ENCODE data around the gene NTF3. TPM values are rescaled to one million over a fixed set of nuclear protein-coding genes. Genes with fewer than 3 reads are reported as not detected.
A peak's percentile ranks its signal among the peaks of the same experiment; 100 is the strongest.

NTF3 gene
- total and polyA plus RNA-seq, 2 of the 8 experiments (the other 6 are each of a cell fraction or from before 2014, with no cell fraction given) = 1.4 to 2.3 TPM

GRCh38 chr12:5480218-5480937 lies 48.5 kb downstream of the NTF3 start (continued):
- no peak for TF ChIP-seq KDM1A (IDR thresholded peaks at IDR 0.05; ENCODE audit: borderline replicate concordance, low read length)
- no peak for TF ChIP-seq TCF12 (IDR thresholded peaks at IDR 0.05; ENCODE audit: low read depth, low read length)
- no peak for TF ChIP-seq GABPA (IDR thresholded peaks at IDR 0.05; ENCODE audit: borderline replicate concordance, insufficient read depth, low read length)
- TF ChIP-seq JUN (IDR thresholded peaks at IDR 0.05; ENCODE audit: low read depth, low read length) = no peak
- TF ChIP-seq TAF7 (optimal IDR thresholded peaks at IDR 0.05; ENCODE audit: borderline replicate concordance, low read depth, low read length) = no peak
- peak; percentile 52 for TF ChIP-seq ASH2L (IDR thresholded peaks at IDR 0.05; ENCODE audit: low read length)
- TF ChIP-seq RNF2 (IDR thresholded peaks at IDR 0.05; ENCODE audit: borderline replicate concordance, low read depth, low read length, missing control alignments, poor library complexity, severe bottlenecking) = no peak
- peak; percentile 46; the same call in 1 of the 2 replicates for TF ChIP-seq MAX (IDR thresholded peaks at IDR 0.05)
- TF ChIP-seq SUZ12 (IDR thresholded peaks at IDR 0.05; ENCODE audit: low read length) = peak; percentile 44; the same call in 1 of the 2 replicates
- no peak for TF ChIP-seq RBBP5 (IDR thresholded peaks at IDR 0.05; ENCODE audit: borderline replicate concordance, low read depth, low read length)
- TF ChIP-seq, protein P1, sequence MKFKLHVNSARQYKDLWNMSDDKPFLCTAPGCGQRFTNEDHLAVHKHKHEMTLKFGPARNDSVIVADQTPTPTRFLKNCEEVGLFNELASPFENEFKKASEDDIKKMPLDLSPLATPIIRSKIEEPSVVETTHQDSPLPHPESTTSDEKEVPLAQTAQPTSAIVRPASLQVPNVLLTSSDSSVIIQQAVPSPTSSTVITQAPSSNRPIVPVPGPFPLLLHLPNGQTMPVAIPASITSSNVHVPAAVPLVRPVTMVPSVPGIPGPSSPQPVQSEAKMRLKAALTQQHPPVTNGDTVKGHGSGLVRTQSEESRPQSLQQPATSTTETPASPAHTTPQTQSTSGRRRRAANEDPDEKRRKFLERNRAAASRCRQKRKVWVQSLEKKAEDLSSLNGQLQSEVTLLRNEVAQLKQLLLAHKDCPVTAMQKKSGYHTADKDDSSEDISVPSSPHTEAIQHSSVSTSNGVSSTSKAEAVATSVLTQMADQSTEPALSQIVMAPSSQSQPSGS (IDR thresholded peaks at IDR 0.05; ENCODE audit: low read length) = no peak
- 0 out of 2 replicates have a peak, but pooled peaks have one; percentile 31 for TF ChIP-seq TBP (IDR thresholded peaks at IDR 0.05; ENCODE audit: low read depth, low read length)
- TF ChIP-seq EP300 (IDR thresholded peaks at IDR 0.05; ENCODE audit: borderline replicate concordance in 1 of 2, low read depth in 2 of 2, low read length in 2 of 2) = no peak
- no peak for TF ChIP-seq SIN3A (conservative IDR thresholded peaks at IDR 0.05 in 1 of 2, IDR thresholded peaks at IDR 0.05 in 1 of 2; ENCODE audit: low read depth in 1 of 2, low read length in 2 of 2)
- TF ChIP-seq NANOG (IDR thresholded peaks at IDR 0.05; ENCODE audit: insufficient read depth, low read depth, low read length, poor library complexity, severe bottlenecking) = no peak
- peak in 1 of 2 experiments; percentile 95; a peak in 2 of 4 replicates for TF ChIP-seq HDAC2 (IDR thresholded peaks at IDR 0.05; ENCODE audit: borderline replicate concordance in 1 of 2, low read depth in 2 of 2, low read length in 2 of 2)
- TF ChIP-seq BCL11A (IDR thresholded peaks at IDR 0.05; ENCODE audit: low read depth in 2 of 2, low read length in 2 of 2) = no peak
- TF ChIP-seq TAF1 (IDR thresholded peaks at IDR 0.05; ENCODE audit: low read depth, low read length) = peak; percentile 45; the same call in 1 of the 2 replicates
- TF ChIP-seq POLR2A (IDR thresholded peaks at IDR 0.05; ENCODE audit: control extremely low read depth in 1 of 2, low read depth in 2 of 2, low read length in 2 of 2) = peak; percentile 13 to 38; a peak in 1 of 3 replicates
- TF ChIP-seq SIRT6 (IDR thresholded peaks at IDR 0.05; ENCODE audit: low read length) = no peak
- TF ChIP-seq CBX5 (IDR thresholded peaks at IDR 0.05; ENCODE audit: low read depth, low read length) = no peak
